Ascending aorta (tissue), 2 donors: ENCODE results near the gene RPP14. TPM values are rescaled to one million over a fixed set of nuclear protein-coding genes. Genes with fewer than 3 reads are reported as not detected.

Source experiments
- DNase-seq, 2 donors: peaks; one replicate each; pipeline ENCODE4 v3.0.0-alpha.2; 2019; ENCODE audit warnings: low spot score in 2 of 2
- H3K27ac ChIP-seq, 2 donors: fragments of 200-600 bp; sonication (generic); one replicate each; pipeline ENCODE4 v1.5.1; 2016 to 2017; ENCODE audit warnings: mild to moderate bottlenecking in 1 of 2
- H3K27me3 ChIP-seq: fragments of 200-600 bp; sonication (generic); one replicate; pipeline ENCODE4 v1.5.1; 2017
- H3K36me3 ChIP-seq, 2 donors: fragments of 200-600 bp; sonication (generic); one replicate each; pipeline ENCODE4 v1.5.1; 2016
- H3K4me1 ChIP-seq, 2 donors: fragments of 200-600 bp; sonication (generic); one replicate each; pipeline ENCODE4 v1.5.1; 2016 to 2017; ENCODE audit warnings: mild to moderate bottlenecking in 1 of 2
- H3K4me3 ChIP-seq, 2 donors: fragments of 200-600 bp; sonication (generic); one replicate each; pipeline ENCODE4 v1.5.1; 2016 to 2017; ENCODE audit warnings: mild to moderate bottlenecking in 1 of 2
- H3K9me3 ChIP-seq, 2 donors: fragments of 200-600 bp; sonication (generic); one replicate each; pipeline ENCODE4 v1.5.1; 2016
- intact Hi-C: fragments of 100-400 bp; cut with DNase I; formaldehyde crosslinking; loops from one replicate; pipeline ENCODE4 v1.15.1; 2023
- total RNA-seq: library from RNA; depleted of rRNA; stranded (reverse); fragments of >200 nt; gene quantifications from one replicate; pipeline ENCODE4 v1.1.0, GENCODE V29; 2016
- TF ChIP-seq, protein P1 (sequence below), 3 experiments: fragments of 200-600 bp in 2 of 3; fragments of 450-650 bp in 1 of 3; sonication (generic) in 2 of 3; IDR thresholded peaks; one replicate each; pipeline ENCODE4 v1.5.1; 2016 to 2019; ENCODE audit warnings: antibody characterized with exemption in 3 of 3, mild to moderate bottlenecking in 1 of 3, moderate library complexity in 1 of 3

RPP14 gene
- total RNA-seq, 1 donor from 2014 or later, result 32.5 TPM

DNA sequence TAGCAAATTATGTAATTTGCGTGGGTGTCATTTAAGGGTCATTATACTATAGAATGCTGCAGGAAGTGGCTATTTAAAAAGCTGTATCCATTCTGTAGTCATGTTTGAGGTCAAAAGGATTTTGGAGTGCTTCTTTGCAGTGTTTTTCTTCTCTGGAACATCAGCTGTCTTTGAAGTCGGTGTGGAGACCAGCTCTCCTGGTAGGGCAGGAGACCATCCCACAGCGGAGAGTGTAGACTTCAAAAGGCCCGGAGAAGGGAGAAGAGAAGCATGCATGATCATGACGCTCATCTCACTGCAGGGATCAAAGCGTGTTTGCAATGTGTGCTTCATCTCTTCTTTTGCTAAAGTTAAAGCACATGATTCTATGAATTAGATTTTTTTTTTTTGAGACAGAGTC lies 46.6 kb downstream of the RPP14 start:
- Histone ChIP-seq H3K9me3 (no peaks in the 10 kb centered on the region), H3K27me3 (no peaks in the 10 kb centered on the region), H3K36me3 (no peaks in the 10 kb centered on the region), H3K4me3 (no peak overlapping the region), H3K4me1 (no peaks in the 10 kb centered on the region), H3K27ac (no peak overlapping the region)
- intact Hi-C loops, result no loop called here
- TF ChIP-seq, protein P1, sequence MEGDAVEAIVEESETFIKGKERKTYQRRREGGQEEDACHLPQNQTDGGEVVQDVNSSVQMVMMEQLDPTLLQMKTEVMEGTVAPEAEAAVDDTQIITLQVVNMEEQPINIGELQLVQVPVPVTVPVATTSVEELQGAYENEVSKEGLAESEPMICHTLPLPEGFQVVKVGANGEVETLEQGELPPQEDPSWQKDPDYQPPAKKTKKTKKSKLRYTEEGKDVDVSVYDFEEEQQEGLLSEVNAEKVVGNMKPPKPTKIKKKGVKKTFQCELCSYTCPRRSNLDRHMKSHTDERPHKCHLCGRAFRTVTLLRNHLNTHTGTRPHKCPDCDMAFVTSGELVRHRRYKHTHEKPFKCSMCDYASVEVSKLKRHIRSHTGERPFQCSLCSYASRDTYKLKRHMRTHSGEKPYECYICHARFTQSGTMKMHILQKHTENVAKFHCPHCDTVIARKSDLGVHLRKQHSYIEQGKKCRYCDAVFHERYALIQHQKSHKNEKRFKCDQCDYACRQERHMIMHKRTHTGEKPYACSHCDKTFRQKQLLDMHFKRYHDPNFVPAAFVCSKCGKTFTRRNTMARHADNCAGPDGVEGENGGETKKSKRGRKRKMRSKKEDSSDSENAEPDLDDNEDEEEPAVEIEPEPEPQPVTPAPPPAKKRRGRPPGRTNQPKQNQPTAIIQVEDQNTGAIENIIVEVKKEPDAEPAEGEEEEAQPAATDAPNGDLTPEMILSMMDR (IDR thresholded peaks at IDR 0.05), result no peak
- DNase-seq, result no peak

DNA sequence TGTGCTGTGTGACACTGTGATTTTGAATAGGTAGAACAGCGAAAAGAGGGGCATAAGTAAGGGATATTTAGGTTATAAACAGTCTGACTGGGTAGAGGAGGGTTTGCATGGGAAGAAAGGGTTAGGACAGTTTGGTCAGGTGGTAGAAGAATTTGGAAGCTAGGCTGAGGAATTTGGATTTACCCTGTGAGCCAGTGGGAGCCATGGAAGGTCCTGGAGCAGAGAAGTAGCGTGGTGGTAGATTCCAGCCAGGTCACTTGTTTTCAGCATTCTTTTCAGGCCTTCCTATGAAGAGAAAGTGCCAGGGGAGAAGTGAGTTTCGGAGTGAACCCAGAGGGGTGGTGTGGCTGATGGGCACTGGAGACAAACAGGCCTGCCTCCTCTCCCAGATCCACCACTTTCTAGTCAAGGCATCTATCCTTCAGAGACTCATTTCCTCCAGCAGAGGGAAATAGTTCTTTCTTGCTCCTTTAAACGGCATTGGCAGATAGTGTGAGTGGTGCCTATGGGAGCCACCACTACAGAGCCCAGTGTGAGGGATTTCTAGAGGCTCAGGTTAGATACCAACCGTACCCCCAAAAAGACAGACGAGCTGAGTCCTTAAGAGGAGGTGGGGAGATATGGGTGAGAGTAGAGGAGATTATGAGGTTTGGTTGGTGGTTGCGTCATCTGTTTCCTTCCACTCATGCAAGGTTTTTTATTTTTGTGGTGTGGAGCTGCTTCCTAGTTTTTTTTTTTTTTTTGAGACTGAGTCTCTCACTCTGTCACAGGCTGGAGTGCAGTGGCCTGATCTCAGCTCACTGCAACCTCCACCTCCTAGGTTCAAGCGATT lies 47.9 kb downstream of the RPP14 start:
- DNase-seq, result no peak
- H3K27ac ChIP-seq, result no peak overlapping the region
- no peaks in the 10 kb centered on the region for H3K36me3 ChIP-seq
- no peaks in the 10 kb centered on the region for H3K27me3 ChIP-seq
- TF ChIP-seq, protein P1 (IDR thresholded peaks at IDR 0.05), result no peak
- no peaks in the 10 kb centered on the region for H3K4me1 ChIP-seq
- H3K4me3 ChIP-seq, result no peak overlapping the region
- H3K9me3 ChIP-seq, result no peaks in the 10 kb centered on the region
- intact Hi-C loops, result no loop called here

DNA sequence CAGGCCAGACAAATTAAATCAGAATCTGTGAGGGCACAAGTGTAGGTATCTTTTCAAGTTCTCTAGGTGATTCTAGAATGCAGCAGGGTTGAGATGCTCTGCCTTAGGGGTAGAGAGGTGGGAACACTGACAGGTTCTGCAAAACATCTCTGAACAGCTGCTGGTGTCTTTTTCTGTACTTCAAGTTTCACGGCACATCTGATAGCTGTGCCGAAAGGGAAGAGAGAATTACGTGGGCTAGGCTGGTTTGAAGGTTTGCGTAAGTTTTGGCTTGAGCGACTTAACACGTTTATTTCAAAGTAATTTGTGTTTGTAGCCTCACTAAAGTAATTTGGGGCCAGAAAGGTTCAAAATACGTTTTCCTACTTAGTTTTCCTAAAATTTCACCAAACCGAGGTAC lies 49.1 kb downstream of the RPP14 start:
- Histone ChIP-seq H3K4me1 (no peaks in the 10 kb centered on the region), H3K36me3 (no peaks in the 10 kb centered on the region), H3K9me3 (no peaks in the 10 kb centered on the region), H3K4me3 (no peak overlapping the region), H3K27ac (no peak overlapping the region), H3K27me3 (no peaks in the 10 kb centered on the region)
- intact Hi-C loops, result no loop called here
- DNase-seq, result no peak
- TF ChIP-seq, protein P1 (IDR thresholded peaks at IDR 0.05), result no peak

DNA sequence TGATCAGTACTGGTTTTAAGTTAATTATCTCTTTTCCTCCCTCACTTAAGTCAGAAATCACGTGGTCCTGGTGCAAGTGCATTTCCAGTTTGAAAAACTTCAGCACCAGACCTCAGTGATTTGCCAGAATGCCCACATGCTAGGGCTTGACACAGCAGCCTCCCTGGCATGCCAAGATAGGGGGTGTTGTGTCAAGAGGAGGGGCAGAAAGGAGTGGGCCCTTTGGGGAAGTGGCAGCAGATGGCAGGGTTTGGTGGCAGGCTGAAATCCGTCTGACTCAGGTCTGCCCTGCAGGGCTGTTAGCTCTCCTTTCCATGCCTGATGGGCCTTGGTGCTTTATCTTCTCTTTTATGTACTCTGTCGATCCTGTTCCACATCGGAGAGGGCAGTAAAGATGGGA lies 50.0 kb downstream of the RPP14 start:
- Histone ChIP-seq H3K36me3 (no peaks in the 10 kb centered on the region), H3K4me1 (no peaks in the 10 kb centered on the region), H3K27me3 (no peaks in the 10 kb centered on the region), H3K9me3 (no peaks in the 10 kb centered on the region), H3K27ac (no peak overlapping the region), H3K4me3 (no peak overlapping the region)
- no peak for DNase-seq
- intact Hi-C loops, result no loop called here
- TF ChIP-seq, protein P1 (IDR thresholded peaks at IDR 0.05), result no peak

DNA sequence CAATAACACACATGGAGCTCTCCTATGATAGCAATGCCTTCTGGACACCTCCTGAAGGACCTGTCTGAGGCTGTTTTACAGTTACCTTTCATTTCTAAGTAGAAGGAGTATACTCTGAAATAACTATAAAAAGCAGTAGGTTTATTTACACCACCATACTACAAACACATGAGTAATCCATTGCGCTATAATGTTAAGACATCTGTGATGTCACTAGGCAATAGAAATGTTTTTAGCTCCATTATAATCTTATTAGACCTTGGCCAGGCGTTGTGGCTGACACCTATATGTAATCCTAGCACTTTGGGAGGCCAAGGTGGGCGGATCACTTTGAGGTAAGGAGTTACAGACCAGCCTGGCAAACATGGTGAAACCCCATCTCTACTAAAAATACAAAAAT lies 51.4 kb downstream of the RPP14 start:
- Histone ChIP-seq H3K36me3 (no peaks in the 10 kb centered on the region), H3K4me3 (no peak overlapping the region), H3K9me3 (no peaks in the 10 kb centered on the region), H3K27me3 (no peaks in the 10 kb centered on the region), H3K4me1 (no peaks in the 10 kb centered on the region), H3K27ac (no peak overlapping the region)
- TF ChIP-seq, protein P1 (IDR thresholded peaks at IDR 0.05), result no peak
- intact Hi-C loops, result no loop called here
- no peak for DNase-seq
